GM21825 (cell line): ENCODE measurements around the gene PLCG2.
"Not testable (repeated sequence)": the region's sequence is repeated elsewhere in the genome, so short reads cannot be mapped to it uniquely, and the experiment has no call there.

Source experiments
- ATAC-seq: cut with Tn5 transposase; IDR thresholded peaks from one replicate; pipeline ENCODE4 v1.9.1; 2021; ENCODE audit warnings: mild to moderate bottlenecking, moderate library complexity; ENCODE audit not compliant: unreplicated experiment

The PLCG2 gene

DNA sequence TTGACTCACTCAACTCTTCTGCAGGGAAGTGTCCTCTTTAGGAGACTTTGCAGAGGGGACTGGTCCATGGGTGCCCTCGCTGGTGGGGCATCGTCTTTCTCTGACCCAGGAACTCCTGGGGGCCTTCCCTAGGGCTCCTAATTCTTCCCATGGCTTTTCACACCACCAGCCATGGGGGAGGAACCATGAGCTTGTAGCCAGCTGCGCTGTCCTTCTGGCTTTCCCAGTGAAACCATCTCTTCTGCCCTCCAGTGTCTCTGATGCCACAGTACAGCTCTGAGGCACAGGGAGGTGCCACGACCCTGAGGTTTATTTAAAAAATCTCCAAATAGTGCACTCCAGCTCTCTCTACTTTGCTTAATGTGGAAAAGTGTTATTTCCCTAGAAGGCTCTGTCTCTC lies 153.6 kb downstream of the PLCG2 start:
- ATAC-seq: no peak

DNA sequence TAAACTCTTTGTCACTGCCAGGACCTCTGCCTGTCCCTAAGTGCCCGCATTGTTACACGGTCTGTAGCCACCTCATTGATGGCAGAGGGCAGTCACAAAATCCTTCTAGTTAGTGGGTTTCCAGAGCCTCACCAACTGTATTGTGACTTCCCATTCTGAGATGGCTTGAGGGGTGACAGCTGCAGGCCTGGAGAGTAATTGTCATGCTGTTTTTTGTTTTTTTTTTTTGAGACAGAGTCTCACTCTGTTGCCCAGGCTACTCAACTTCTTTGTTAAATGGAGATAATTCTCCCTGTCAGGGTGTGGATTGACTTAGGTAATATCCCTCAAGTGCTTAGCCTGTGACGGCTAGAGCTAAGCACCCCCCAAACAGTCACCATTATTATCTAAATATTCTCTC lies 154.3 kb downstream of the PLCG2 start:
- ATAC-seq: no peak

DNA sequence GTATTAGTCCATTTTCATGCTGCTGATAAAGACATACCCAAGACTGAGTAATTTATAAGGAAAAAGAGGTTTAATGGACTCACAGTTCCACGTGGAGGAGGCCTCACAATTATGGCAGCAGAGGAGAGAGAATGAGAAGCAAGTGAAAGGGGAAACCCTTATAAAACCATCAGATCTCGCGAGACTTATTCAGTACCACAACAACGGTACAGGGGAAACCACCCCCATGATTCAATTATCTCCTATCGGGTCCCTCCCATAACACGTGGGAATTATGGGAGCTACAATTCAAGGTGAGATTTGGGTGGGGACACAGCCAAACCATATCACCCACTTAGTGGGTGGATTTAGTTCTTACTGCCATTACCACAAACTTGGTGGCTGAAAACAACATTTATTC lies 155.6 kb downstream of the PLCG2 start:
- not testable (repeated sequence) for ATAC-seq

DNA sequence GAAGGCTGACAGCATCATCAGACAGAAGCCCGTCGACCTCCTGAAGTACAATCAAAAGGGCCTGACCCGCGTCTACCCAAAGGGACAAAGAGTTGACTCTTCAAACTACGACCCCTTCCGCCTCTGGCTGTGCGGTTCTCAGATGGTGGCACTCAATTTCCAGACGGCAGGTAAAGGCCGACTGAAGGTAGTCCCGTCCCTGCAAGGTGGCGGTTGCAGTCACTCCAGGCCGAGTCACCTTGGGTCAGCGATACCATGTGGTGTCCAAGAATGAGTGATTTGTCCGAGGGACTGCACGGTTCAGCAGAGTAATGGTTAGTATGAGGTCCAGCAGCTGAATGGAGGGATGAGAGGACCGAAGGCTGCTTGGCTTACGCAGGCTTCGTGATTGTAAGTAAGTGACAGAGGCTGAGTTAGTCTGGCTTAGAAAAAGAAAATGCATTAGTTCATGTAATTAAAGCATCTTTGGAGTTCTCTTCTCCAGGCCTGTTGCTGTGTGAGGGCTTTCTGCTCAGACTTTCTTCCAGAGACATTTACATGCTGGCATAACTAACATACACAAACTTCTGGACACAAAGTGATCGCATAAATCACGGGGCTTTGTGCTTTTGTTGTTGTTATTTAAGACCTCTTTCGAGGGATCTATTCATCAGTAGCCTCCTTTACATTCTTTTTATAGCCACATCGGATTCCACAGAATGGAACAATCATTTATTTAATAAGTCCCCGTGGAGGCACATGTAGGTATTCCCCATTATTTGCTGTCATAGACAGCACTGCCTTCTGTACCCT lies 157.3 kb downstream of the PLCG2 start:
- no peak for ATAC-seq

DNA sequence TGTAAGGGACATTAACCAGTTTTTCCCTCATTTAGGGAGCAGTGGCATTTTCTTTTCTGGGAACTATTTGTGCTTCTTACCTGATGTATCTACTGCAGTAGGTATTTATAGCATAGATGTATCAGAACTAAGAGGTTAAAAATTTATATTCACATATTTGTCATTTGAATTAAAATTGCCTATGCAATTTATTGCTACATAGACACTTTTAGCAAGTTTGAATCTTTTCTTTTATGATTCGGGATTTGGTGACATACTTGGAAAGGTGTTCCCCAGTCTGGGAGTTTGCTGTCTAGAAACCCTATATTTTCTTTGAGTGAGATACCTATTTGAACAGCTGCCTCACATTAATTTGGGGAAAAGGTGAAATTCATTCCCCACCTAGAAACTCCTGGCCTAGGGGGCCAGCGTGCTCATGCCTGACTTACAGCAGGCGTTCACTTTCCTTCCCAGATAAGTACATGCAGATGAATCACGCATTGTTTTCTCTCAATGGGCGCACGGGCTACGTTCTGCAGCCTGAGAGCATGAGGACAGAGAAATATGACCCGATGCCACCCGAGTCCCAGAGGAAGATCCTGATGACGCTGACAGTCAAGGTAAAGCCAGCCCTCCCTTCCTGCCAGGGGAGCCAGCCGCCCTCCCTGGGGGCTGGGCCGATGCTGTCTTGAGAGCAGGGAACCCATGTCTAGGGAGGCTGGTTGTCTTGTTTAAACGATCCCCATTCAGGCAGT lies 158.4 kb downstream of the PLCG2 start:
- no peak for ATAC-seq

DNA sequence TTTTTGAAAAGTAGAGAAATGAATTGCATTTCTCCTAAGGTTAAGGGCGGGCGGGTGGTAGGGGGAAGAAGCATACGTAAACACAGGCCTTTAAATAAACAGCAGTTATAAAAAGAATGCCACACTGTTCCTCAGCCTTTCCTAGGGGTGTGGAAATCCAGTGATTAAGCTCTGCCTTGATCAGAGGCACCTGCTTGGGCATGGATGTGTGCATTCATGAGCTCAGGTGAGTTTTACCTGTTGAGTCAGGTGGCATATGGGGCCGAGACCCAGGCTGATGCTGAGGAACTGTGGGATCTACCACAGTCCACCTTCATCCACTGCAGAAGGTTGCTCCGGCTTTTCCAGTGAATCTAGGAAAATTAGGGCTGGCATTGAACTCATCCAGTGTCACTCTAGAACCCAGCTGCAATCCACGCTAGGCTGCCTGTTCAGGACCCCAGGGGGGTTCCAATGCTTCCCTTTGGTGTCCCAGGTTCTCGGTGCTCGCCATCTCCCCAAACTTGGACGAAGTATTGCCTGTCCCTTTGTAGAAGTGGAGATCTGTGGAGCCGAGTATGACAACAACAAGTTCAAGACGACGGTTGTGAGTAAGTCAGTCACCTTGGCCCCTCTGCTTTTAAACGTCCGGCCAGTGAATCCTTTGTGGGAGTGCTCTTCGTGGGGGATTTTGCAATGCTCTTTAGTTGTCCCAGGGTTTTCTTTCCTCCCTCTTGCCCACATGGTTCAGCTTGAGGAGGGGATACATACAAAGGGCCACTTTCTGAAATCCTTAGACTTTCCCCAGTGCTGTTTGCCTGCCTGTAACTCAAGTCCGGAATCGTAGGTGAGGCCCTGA lies 159.5 kb downstream of the PLCG2 start:
- no peak for ATAC-seq

DNA sequence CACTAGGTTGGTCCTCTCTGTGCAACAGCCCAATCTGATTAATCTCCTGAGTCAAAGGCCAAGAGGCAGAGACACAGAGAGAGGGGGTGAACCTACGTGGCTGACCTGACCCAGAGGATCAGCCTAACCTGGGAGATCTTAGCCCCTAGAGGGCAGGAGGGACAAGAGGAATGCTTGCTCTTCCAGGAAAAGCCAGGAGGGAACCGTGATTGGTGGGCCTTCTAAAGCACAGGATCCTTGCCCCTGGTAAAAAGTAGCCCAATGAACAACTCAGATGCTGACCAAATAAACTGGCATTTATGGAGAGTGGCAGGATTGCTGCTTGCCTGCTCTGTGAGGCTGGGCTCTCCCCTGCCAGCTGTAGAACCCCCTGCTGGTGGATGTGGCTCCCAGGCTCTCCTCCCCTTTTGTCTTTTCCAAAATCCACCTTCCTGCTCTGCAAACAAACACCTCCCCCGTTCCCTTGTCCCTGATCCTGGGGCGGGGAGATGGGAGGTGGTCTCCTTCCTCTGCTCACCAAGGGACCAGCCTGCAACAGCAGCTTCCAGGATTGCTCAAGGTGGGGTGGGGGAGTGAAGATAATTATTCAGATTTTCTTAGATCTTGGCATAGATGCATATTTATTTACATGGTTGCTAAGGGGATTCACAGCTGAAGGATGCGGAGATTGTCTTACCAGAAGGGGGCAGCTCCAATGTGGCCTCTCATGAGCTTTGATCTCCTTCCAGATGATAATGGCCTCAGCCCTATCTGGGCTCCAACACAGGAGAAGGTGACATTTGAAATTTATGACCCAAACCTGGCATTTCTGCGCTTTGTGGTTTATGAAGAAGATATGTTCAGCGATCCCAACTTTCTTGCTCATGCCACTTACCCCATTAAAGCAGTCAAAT lies 160.3 kb downstream of the PLCG2 start:
- ATAC-seq: no peak

DNA sequence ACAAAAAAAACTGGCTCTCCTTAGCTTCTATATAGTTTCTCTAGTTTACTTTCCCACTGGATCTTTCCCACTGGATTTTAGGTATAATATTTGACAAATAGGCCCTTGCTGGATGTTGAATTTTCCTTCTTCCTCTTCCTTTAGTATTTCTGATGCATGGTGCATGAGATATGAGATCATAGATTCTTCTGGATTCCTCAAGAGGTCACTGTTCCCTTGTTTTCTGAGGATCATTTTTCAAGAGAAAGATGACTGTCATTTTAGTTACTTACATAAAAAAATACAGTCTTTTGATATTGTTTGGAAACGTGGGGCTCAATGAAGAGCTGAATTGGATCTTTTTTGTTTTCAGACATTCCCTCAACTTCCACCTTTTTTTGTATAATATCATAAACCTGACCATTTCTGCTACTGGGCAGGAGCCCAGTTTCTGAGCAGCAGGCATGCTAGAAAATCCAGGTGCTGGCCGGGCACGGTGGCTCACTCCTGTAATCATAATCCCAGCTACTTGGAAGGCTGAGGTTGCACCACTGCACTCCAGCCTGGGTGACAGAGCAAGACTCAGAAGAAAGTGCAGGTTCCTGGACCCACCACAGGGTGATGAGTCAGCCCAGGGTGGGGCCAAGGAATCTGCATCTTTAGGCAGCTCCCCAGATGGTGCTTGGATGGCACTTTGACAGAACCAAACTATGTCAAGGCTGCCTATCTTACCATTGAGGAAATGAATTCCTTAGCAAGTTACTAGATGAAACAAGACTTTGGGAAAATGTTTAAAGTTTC lies 161.9 kb downstream of the PLCG2 start:
- no peak for ATAC-seq

DNA sequence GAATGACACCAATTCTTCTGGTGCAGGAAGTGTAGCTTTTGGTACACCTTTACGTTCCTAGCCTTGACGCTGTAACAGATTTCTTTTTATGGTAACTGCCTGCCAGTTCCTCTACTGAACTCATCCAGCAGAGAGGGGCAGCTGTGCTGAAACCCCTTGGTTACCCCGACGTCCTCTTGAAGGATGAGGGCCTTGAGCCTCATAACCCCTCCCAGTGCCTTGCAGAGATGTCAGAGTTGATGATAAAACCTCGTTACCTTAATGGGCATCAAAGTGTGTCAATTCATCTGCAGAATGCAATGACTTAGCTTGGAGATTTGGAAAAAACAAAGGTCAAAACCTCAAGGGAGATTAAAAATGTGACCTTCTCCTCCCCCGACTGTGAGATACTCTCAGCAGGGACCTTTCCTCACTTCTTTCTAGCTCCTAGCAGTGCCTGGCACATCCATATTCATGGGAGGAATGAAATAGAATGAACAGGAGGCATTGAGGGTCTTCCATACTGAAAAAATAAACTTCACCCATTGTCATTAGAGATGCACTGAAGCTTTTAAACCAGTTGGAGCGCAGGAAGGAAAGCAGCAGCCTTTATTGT lies 163.0 kb downstream of the PLCG2 start:
- no peak for ATAC-seq

DNA sequence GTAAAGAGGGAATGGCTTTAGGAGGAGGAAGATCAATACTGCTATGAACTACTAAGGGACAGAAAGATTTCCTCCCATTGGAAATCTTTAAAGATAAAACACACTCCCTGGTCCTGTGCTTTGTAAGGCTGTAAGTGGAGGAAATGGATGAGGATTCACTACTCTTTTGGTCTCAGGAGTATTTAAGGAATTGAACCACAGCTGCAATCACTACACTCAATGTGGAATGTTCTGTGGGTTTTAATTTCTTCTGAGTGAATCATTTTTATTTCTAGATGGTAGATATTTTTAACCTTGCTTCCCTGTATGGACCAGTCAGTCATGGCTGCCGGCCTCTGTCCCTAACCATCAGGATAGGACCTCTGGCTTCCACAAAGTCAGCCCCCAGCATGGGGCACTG lies 166.6 kb downstream of the PLCG2 start:
- no peak for ATAC-seq

DNA sequence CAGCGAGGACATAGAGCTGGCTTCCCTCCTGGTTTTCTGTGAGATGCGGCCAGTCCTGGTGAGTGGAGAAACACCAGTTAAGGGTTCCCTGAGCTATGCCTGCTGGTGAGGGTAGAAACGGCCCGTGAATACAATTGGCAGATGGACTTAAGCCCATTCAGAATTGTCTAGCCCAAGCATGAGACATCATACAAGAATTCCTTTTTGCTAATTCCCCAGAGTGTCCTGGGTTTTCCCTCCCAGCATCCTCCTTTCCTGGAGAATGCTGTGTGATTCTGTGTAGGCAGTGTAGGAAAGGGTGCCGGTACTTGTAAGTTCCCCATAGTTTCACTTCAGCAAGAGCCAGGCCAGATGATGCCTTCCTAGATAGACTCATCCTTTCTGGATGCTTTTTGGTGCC lies 167.1 kb downstream of the PLCG2 start:
- no peak for ATAC-seq

DNA sequence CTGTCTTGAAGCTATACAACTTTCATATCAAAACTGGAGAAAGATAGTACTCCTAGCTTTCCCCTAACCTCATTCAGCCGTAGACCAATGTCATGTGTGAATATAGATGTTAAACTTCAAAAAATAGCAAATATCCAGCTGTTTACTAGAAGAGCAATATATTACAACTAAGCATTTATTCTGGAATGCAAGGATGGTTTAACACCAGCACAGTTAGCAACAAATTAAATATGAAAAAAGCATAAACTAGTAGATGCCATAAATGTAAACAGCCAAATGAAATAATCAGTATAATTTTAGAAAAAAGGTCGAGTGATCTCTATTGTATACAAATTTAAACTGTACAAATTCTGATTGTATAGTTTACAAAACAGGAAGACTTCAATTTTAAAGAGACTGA lies 172.5 kb downstream of the PLCG2 start:
- ATAC-seq: no peak

DNA sequence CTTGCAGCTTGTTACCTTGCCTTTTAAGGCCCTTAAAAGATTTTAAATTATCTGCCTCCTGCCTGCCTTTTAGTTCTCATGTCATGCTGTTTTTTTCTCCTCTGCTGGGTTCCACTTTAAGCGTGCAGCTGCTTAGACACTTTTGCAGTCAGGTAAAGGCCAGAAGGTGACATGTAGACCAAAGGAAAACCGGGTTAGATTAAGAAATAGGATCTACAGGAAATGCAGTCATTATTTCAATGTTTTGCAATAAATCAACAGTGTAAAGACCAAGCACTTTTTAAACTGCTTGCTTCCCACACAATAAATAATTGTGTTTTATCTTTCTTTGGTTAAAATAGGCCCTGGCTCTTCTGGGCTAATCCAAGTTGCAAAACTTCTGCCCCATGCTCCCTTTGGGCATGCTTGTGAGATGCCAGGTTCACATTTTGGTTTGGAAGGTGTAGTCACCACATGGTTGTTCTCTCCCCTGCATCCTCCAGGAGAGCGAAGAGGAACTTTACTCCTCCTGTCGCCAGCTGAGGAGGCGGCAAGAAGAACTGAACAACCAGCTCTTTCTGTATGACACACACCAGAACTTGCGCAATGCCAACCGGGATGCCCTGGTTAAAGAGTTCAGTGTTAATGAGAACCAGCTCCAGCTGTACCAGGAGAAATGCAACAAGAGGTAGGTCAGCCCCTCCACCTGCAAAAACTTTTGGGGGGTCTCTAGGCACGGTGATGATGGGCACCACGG lies 177.3 kb downstream of the PLCG2 start:
- ATAC-seq: no peak

DNA sequence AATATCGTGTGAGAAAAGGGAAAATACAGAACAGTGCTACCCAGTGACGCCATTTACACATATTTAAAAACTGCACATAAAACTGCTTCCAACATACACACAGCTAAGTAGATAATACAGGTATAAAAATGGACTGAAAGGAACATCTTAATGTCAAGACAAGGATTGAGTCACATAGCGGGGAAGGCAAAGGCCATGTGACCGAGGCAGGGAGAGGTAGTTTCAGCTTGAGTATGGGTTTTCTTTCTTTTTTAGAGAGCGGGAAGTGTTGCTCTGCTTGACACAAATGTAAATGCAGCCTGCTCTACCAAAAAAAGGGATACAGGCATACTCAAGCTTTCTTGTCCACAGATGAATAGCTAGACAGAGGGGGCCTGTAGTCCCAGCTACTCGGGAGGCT lies 185.7 kb downstream of the PLCG2 start:
- ATAC-seq: no peak

DNA sequence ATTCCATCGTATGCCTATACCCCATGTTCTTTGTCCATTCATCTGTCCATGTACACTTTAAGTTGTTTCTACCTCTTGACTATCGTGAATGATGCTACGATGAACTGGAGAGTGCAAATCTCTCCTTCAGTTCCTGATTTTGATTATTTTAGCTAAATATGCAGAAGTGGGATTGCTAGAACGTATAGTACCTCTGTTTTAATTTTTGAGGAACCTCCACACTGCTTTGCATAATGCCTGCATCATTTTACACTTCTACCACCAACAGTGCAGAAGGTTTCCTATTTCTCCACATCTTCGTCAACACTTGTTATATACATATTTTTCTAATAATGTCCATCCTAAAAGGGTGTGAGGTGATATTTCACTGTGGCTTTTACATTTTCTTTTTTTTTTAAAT lies 188.3 kb downstream of the PLCG2 start:
- no peak for ATAC-seq

DNA sequence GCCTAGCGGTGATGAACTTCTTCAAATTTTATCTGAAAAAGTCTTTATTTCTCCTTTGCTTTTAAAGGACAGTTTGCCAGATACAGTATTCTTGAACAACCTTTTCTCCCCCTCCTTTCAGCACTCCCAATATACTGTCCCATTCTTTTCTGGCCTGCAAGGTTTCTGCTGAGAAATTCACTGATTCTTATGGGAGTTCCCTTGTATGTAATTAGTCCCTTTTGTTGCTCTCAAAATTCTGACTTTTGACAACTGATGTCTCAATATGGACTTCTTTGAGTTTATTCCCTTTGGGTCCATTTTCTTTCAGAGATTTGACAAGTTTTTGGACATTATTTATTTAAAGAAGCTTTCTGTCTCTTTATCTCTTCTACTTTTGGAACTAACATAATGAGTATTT lies 192.8 kb downstream of the PLCG2 start:
- ATAC-seq: no peak

DNA sequence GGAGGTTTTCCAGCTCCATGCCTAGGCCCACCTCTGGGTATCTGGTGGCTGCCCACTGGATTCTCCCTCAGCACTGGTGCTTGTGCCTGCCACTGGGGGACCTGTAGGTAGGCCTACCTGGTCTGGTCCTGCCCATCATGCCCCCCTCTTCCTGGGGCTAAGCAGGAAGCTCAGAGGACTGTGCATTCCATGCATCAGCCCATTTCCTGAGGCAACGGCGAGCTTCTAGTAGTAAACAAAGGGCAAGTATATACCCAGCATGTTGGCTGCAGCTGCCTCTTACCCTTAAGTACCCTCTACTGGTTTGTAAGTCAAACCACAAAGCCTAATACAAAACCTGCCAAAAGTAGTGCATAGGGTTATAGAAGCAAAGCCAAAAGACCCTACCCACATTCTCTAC lies 194.6 kb downstream of the PLCG2 start:
- no peak for ATAC-seq

DNA sequence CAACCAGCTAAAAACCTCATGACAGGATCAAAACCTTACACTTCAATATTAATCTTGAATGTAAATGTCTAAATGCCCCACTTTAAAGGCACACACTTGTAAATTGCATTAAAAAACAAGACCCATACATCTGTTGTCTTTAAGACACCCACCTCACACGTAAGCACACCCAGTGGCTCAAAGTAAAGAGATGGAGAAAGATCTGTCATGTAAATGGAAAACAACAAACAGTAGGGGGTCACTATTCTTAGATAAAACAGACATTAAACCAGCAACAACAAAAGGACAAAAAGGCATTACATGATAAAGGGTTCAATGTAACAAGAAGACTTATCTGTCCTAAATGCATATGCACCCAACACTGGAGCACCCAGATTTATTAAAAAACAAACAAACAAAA lies 196.5 kb downstream of the PLCG2 start:
- ATAC-seq: no peak
